ENCODE measurements around the gene MFF. TPM values are rescaled to one million over a fixed set of nuclear protein-coding genes. Genes with fewer than 3 reads are reported as not detected.

Gene MFF
- total and polyA plus RNA-seq, 2 donors (not counting 3 experiments of a cell fraction or from before 2014, with no cell fraction given): 36.3 to 65.1 TPM

DNA sequence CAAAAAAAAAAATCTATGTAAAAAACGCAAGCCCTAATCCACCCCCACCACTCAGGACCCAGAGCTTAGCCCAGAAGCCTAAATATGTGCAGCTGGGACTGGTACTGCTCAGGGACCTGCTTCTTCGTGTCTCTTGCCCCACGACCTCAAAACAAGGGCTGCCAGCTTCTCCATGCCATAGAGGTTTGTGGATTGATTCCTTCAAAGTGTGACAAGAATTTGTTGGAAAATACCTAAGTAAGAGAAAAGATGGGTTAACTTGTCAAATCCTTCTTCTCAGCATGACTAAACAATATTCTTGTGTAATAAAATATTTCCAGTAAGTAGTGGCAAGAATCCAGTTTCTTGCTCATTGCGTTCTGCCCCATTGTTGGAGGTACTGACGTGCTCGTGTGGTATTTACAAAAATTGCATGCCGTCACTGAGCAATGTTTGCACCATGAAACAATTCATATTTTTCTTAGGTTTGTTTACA lies 63.5 kb downstream of the MFF start:
- H3K4me2 ChIP-seq (ENCODE audit: insufficient read depth, low read length): no peak overlapping the region
- dilution Hi-C loops (cut with MboI; ENCODE audit: extremely low pct_ligation_motif_present, low sequenced_read_pairs) (no loop called here), intact Hi-C loops (cut with micrococcal nuclease) (no loop called here)
- ChIA-PET CTCF (interaction anchor here (1.4 kb wide), 1 partner anchor 11 kb away, joined by 4 read pairs; no protein-coding TSS in a partner anchor), POLR2A (no interaction called here)
- no peaks in the 10 kb centered on the region for H3K27me3 ChIP-seq (ENCODE audit: control insufficient read depth in 2 of 2, insufficient read depth in 2 of 2, low read length in 2 of 2)
- no peak overlapping the region for H3K4me3 ChIP-seq (replicated peaks in 1 of 3; ENCODE audit: insufficient read depth in 1 of 3, low read depth in 1 of 3, low read length in 3 of 3)
- no peaks in the 10 kb centered on the region for H3K36me3 ChIP-seq (ENCODE audit: control insufficient read depth in 2 of 2, extremely low read depth in 1 of 2, insufficient read depth in 2 of 2, low read length in 2 of 2)
- H3K79me2 ChIP-seq (ENCODE audit: control insufficient read depth, insufficient read depth, low read length): no peaks in the 10 kb centered on the region
- H3K9me1 ChIP-seq (replicated peaks; ENCODE audit: control insufficient read depth, extremely low read depth, insufficient read depth, low read length): no peaks in the 10 kb centered on the region
- no peaks in the 10 kb centered on the region for H4K20me1 ChIP-seq (replicated peaks; ENCODE audit: control insufficient read depth, extremely low read depth, insufficient read depth, low read length)
- no peak overlapping the region for H2AFZ ChIP-seq (ENCODE audit: low read depth, low read length)
- H3K4me1 ChIP-seq (ENCODE audit: control insufficient read depth, extremely low read depth, insufficient read depth, low read length): no peaks in the 10 kb centered on the region
- DNase-seq (ENCODE audit: low read depth, low spot score) (no peak), FAIRE-seq (no peak)
- TF ChIP-seq JUN (IDR thresholded peaks at IDR 0.05; ENCODE audit: borderline replicate concordance, insufficient read depth, insufficient read length, low read depth): no peak
- TF ChIP-seq, protein P1, sequence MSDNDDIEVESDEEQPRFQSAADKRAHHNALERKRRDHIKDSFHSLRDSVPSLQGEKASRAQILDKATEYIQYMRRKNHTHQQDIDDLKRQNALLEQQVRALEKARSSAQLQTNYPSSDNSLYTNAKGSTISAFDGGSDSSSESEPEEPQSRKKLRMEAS (IDR thresholded peaks at IDR 0.05; ENCODE audit: insufficient read depth, insufficient read length): no peak
- TF ChIP-seq GATA2 (IDR thresholded peaks at IDR 0.05; ENCODE audit: insufficient read depth, insufficient read length, low read depth, low read length): no peak
- TF ChIP-seq FOS (IDR thresholded peaks at IDR 0.05; ENCODE audit: borderline replicate concordance, insufficient read depth, low read length): no peak
- TF ChIP-seq MYC (IDR thresholded peaks at IDR 0.05; ENCODE audit: low read depth, low read length): no peak
- TF ChIP-seq, protein P2, sequence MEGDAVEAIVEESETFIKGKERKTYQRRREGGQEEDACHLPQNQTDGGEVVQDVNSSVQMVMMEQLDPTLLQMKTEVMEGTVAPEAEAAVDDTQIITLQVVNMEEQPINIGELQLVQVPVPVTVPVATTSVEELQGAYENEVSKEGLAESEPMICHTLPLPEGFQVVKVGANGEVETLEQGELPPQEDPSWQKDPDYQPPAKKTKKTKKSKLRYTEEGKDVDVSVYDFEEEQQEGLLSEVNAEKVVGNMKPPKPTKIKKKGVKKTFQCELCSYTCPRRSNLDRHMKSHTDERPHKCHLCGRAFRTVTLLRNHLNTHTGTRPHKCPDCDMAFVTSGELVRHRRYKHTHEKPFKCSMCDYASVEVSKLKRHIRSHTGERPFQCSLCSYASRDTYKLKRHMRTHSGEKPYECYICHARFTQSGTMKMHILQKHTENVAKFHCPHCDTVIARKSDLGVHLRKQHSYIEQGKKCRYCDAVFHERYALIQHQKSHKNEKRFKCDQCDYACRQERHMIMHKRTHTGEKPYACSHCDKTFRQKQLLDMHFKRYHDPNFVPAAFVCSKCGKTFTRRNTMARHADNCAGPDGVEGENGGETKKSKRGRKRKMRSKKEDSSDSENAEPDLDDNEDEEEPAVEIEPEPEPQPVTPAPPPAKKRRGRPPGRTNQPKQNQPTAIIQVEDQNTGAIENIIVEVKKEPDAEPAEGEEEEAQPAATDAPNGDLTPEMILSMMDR (IDR thresholded peaks at IDR 0.05; ENCODE audit: extremely low read depth in 1 of 2, insufficient read depth in 1 of 2, low read depth in 1 of 2, low read length in 2 of 2): no peak
- no peak for TF ChIP-seq EZH2 (IDR thresholded peaks at IDR 0.05; ENCODE audit: borderline replicate concordance, low read depth, low read length, severe bottlenecking)
- TF ChIP-seq POLR2AphosphoS5 (IDR thresholded peaks at IDR 0.05; ENCODE audit: insufficient read depth, low read depth, low read length): no peak
- no peak for TF ChIP-seq POLR2A (IDR thresholded peaks at IDR 0.05; ENCODE audit: low read depth, low read length)
- no peak overlapping the region for H3K9ac ChIP-seq (replicated peaks; ENCODE audit: extremely low read depth, insufficient read depth, low read length)
- no TSS peak for BruUV-seq (replicated peaks)
- no peak overlapping the region for H3K27ac ChIP-seq (ENCODE audit: insufficient read depth, low read depth, low read length)
- no peaks in the 10 kb centered on the region for H3K9me3 ChIP-seq (replicated peaks; ENCODE audit: control insufficient read depth, insufficient read depth, low read length)

Measured in endothelial cell of umbilical vein (primary cell).